SK-N-SH treated with all-trans-retinoic acid at 6 μM for 48 hours (cell line): ENCODE measurements around the gene FGF14.

ENCODE experiments used
- ATAC-seq: fragments of 200-7000 bp; cut with Tn5 transposase; 3 replicates; pipeline ENCODE4 v1.9.1; 2020; ENCODE audit warnings: mild to moderate bottlenecking, moderate library complexity
- ARNTL ChIP-seq: fragments of 450-650 bp; formaldehyde crosslinking; IDR thresholded peaks from 2 replicates; pipeline ENCODE4 v1.5.0; 2020; ENCODE audit warnings: low read depth, mild to moderate bottlenecking, moderate library complexity, borderline replicate concordance
- BACH2 ChIP-seq: fragments of 250-450 bp; sonication (Bioruptor Pico); IDR thresholded peaks from 2 replicates; pipeline ENCODE4 v1.9.0; 2021; ENCODE audit warnings: mild to moderate bottlenecking, borderline replicate concordance
- CSDC2 ChIP-seq: fragments of 250-450 bp; sonication (Bioruptor Pico); IDR thresholded peaks from 2 replicates; pipeline ENCODE4 v1.5.0; 2020; ENCODE audit warnings: mild to moderate bottlenecking, moderate library complexity
- ESRRG ChIP-seq: fragments of 250-450 bp; sonication (Bioruptor Pico); IDR thresholded peaks from 2 replicates; pipeline ENCODE4 v1.6.1; 2021; ENCODE audit warnings: mild to moderate bottlenecking
- GLIS3 ChIP-seq: fragments of 250-450 bp; sonication (Bioruptor Pico); IDR thresholded peaks from 2 replicates; pipeline ENCODE4 v1.5.0; 2020; ENCODE audit warnings: mild to moderate bottlenecking, moderate library complexity
- ISL1 ChIP-seq: fragments of 250-450 bp; sonication (Bioruptor Pico); IDR thresholded peaks from 2 replicates; pipeline ENCODE4 v2.1.2; 2022; ENCODE audit warnings: mild to moderate bottlenecking, moderate library complexity
- OSR1 ChIP-seq: fragments of 250-450 bp; sonication (Bioruptor Pico); IDR thresholded peaks from 2 replicates; pipeline ENCODE4 v1.8.0; 2022; ENCODE audit warnings: moderate library complexity, mild to moderate bottlenecking, inconsistent platforms
- PPARA ChIP-seq: fragments of 250-450 bp; sonication (Bioruptor Pico); IDR thresholded peaks from 2 replicates; pipeline ENCODE4 v1.5.0; 2020; ENCODE audit warnings: mild to moderate bottlenecking, borderline replicate concordance
- SNAI2 ChIP-seq: fragments of 250-450 bp; sonication (Bioruptor Pico); IDR thresholded peaks from 2 replicates; pipeline ENCODE4 v1.5.0; 2020; ENCODE audit warnings: mild to moderate bottlenecking, moderate library complexity
- TCF4 ChIP-seq: fragments of 250-450 bp; sonication (Bioruptor Pico); IDR thresholded peaks from 2 replicates; pipeline ENCODE4 v1.8.0; 2021; ENCODE audit warnings: mild to moderate bottlenecking, moderate library complexity, borderline replicate concordance
- TOX ChIP-seq: fragments of 250-450 bp; sonication (Bioruptor Pico); IDR thresholded peaks from 2 replicates; pipeline ENCODE4 v1.8.0; 2021; ENCODE audit warnings: mild to moderate bottlenecking, moderate library complexity, borderline replicate concordance
- TSHZ2 ChIP-seq: fragments of 250-450 bp; sonication (Bioruptor Pico); IDR thresholded peaks from 2 replicates; pipeline ENCODE4 v1.5.0; 2020; ENCODE audit warnings: mild to moderate bottlenecking, moderate library complexity
- ZC3H10 ChIP-seq: fragments of 250-450 bp; sonication (Bioruptor Pico); IDR thresholded peaks from 2 replicates; pipeline ENCODE4 v1.5.1; 2021; ENCODE audit warnings: mild to moderate bottlenecking, moderate library complexity
- ZFP3 ChIP-seq: fragments of 250-450 bp; sonication (Bioruptor Pico); IDR thresholded peaks from 2 replicates; pipeline ENCODE4 v1.5.0; 2020; ENCODE audit warnings: mild to moderate bottlenecking, moderate library complexity
- ZFP30 ChIP-seq: fragments of 450-650 bp; formaldehyde crosslinking; IDR thresholded peaks from 2 replicates; pipeline ENCODE4 v1.5.0; 2022; ENCODE audit warnings: mild to moderate bottlenecking, moderate library complexity
- ZNF565 ChIP-seq: fragments of 450-650 bp; formaldehyde crosslinking; conservative IDR thresholded peaks from 2 replicates; pipeline ENCODE4 v1.5.0; 2020; ENCODE audit warnings: low read depth, mild to moderate bottlenecking, moderate library complexity
- ZNF70 ChIP-seq: fragments of 450-650 bp; formaldehyde crosslinking; IDR thresholded peaks from 2 replicates; pipeline ENCODE4 v1.5.0; 2020; ENCODE audit warnings: mild to moderate bottlenecking, moderate library complexity
- ZNF8 ChIP-seq: fragments of 450-650 bp; formaldehyde crosslinking; IDR thresholded peaks from 2 replicates; pipeline ENCODE4 v1.5.0; 2020; ENCODE audit warnings: mild to moderate bottlenecking, moderate library complexity
- TF ChIP-seq, protein P1 (sequence below): fragments of 250-450 bp; sonication (Bioruptor Pico); IDR thresholded peaks from 2 replicates; pipeline ENCODE4 v1.8.0; 2021; ENCODE audit warnings: low read depth, mild to moderate bottlenecking, moderate library complexity, borderline replicate concordance
- TF ChIP-seq, protein P2 (sequence below): fragments of 250-450 bp; sonication (Bioruptor Pico); IDR thresholded peaks from 2 replicates; pipeline ENCODE4 v1.5.1; 2020; ENCODE audit warnings: low read depth, mild to moderate bottlenecking, moderate library complexity
- TF ChIP-seq, protein P3 (sequence below): fragments of 250-450 bp; sonication (Bioruptor Pico); IDR thresholded peaks from 2 replicates; pipeline ENCODE4 v1.8.0; 2020; ENCODE audit warnings: mild to moderate bottlenecking, moderate library complexity, borderline replicate concordance

Gene FGF14

DNA sequence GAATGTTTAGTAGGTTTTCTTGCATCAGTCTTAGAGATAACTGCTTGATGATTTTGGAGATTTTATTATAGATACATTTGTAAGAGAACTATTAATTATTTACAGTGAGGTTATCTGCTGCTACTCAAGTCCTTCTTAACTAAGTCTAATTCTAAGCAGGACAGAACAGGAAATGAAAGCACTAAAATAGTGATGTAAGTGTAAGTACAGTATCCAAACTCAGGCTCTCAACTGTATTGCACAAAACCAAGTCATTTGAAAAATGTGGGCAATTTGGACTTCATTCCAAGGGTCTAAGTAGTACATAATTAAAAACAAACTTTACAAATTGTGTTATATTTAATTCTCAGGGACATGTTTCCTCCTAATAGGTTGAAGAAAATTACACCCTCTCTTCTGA is 532.3 kb downstream of the FGF14 start:
- peak; percentile 55 for TF ChIP-seq ISL1 (CRISPR knock-in tag)
- no peak for TF ChIP-seq TSHZ2
- ATAC-seq, result no peak

- TF ChIP-seq BACH2 (no peak), PPARA (CRISPR knock-in tag) (no peak), CSDC2 (CRISPR knock-in tag) (no peak), ZC3H10 (CRISPR knock-in tag) (no peak), ZNF70 (CRISPR knock-in tag) (no peak), ESRRG (CRISPR knock-in tag) (no peak), SNAI2 (CRISPR knock-in tag) (no peak), TOX (CRISPR knock-in tag) (no peak), ISL1 (CRISPR knock-in tag) (no peak)
- TF ChIP-seq, protein P1, sequence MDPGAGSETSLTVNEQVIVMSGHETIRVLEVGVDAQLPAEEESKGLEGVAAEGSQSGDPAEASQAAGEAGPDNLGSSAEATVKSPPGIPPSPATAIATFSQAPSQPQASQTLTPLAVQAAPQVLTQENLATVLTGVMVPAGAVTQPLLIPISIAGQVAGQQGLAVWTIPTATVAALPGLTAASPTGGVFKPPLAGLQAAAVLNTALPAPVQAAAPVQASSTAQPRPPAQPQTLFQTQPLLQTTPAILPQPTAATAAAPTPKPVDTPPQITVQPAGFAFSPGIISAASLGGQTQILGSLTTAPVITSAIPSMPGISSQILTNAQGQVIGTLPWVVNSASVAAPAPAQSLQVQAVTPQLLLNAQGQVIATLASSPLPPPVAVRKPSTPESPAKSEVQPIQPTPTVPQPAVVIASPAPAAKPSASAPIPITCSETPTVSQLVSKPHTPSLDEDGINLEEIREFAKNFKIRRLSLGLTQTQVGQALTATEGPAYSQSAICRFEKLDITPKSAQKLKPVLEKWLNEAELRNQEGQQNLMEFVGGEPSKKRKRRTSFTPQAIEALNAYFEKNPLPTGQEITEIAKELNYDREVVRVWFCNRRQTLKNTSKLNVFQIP (CRISPR knock-in tag), result no peak
- TF ChIP-seq, all 23 proteins: peak for 0
- ATAC-seq, result no peak
These were observed 533.0 kb downstream of the FGF14 start for GRCh38 chr13:101868585-101869469.

- no peak for TF ChIP-seq OSR1
- no peak for TF ChIP-seq ZNF565 (CRISPR knock-in tag)
- no peak for TF ChIP-seq ISL1 (CRISPR knock-in tag)
- no peak for TF ChIP-seq GLIS3 (CRISPR knock-in tag)
- no peak for TF ChIP-seq ARNTL (CRISPR knock-in tag)
- no peak for TF ChIP-seq TOX (CRISPR knock-in tag)
- no peak for TF ChIP-seq BACH2
- no peak for TF ChIP-seq TSHZ2
- TF ChIP-seq ZC3H10 (CRISPR knock-in tag), result no peak
- TF ChIP-seq ZFP3 (CRISPR knock-in tag), result no peak
- TF ChIP-seq SNAI2 (CRISPR knock-in tag), result no peak
- TF ChIP-seq, protein P1 (CRISPR knock-in tag), result no peak
- no peak for TF ChIP-seq TCF4 (CRISPR knock-in tag)
- TF ChIP-seq, protein P2, sequence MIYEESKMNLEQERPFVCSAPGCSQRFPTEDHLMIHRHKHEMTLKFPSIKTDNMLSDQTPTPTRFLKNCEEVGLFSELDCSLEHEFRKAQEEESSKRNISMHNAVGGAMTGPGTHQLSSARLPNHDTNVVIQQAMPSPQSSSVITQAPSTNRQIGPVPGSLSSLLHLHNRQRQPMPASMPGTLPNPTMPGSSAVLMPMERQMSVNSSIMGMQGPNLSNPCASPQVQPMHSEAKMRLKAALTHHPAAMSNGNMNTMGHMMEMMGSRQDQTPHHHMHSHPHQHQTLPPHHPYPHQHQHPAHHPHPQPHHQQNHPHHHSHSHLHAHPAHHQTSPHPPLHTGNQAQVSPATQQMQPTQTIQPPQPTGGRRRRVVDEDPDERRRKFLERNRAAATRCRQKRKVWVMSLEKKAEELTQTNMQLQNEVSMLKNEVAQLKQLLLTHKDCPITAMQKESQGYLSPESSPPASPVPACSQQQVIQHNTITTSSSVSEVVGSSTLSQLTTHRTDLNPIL (CRISPR knock-in tag), result no peak
- TF ChIP-seq ZFP30 (CRISPR knock-in tag), result no peak
- TF ChIP-seq ZNF70 (CRISPR knock-in tag), result no peak
- TF ChIP-seq ZNF8 (CRISPR knock-in tag), result no peak
- TF ChIP-seq, protein P3, sequence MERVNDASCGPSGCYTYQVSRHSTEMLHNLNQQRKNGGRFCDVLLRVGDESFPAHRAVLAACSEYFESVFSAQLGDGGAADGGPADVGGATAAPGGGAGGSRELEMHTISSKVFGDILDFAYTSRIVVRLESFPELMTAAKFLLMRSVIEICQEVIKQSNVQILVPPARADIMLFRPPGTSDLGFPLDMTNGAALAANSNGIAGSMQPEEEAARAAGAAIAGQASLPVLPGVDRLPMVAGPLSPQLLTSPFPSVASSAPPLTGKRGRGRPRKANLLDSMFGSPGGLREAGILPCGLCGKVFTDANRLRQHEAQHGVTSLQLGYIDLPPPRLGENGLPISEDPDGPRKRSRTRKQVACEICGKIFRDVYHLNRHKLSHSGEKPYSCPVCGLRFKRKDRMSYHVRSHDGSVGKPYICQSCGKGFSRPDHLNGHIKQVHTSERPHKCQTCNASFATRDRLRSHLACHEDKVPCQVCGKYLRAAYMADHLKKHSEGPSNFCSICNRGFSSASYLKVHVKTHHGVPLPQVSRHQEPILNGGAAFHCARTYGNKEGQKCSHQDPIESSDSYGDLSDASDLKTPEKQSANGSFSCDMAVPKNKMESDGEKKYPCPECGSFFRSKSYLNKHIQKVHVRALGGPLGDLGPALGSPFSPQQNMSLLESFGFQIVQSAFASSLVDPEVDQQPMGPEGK (CRISPR knock-in tag), result no peak
- TF ChIP-seq PPARA (CRISPR knock-in tag), result no peak
- no peak for ATAC-seq
These were observed 534.8 kb downstream of the FGF14 start for GRCh38 chr13:101866889-101867581.
